ENCODE data around the gene ZNF619. TPM values are rescaled to one million over a fixed set of nuclear protein-coding genes. Genes with fewer than 3 reads are reported as not detected.

ZNF619 gene
- total and polyA plus RNA-seq, 4 donors = 1.3 to 5.9 (median 3.3) TPM

DNA sequence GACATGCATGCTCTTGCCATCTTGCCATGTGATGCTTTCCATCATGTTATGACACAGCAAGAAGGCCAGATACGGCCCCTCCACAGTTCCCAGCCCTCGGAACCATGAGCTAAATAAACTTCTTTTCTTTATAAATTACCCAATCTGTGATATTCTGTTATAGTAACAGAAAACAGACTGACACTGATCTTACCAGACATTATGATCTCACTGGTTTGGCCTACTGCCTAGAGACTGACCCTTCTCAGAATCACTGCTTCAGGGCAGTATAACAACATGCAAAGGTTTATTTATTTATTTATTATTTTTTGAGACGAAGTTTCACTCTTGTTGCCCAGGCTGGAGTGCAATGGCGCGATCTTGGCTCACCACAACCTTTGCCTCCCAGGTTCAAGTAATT lies 14.0 kb downstream of the ZNF619 start (continued):
- TF ChIP-seq TAF1 (conservative IDR thresholded peaks at IDR 0.05) (no peak), RAD21 (IDR thresholded peaks at IDR 0.05) (no peak), HNF4G (IDR thresholded peaks at IDR 0.05) (no peak), FOXA1 (IDR thresholded peaks at IDR 0.05) (no peak), YY1 (IDR thresholded peaks at IDR 0.05) (no peak)
- TF ChIP-seq, protein P1, sequence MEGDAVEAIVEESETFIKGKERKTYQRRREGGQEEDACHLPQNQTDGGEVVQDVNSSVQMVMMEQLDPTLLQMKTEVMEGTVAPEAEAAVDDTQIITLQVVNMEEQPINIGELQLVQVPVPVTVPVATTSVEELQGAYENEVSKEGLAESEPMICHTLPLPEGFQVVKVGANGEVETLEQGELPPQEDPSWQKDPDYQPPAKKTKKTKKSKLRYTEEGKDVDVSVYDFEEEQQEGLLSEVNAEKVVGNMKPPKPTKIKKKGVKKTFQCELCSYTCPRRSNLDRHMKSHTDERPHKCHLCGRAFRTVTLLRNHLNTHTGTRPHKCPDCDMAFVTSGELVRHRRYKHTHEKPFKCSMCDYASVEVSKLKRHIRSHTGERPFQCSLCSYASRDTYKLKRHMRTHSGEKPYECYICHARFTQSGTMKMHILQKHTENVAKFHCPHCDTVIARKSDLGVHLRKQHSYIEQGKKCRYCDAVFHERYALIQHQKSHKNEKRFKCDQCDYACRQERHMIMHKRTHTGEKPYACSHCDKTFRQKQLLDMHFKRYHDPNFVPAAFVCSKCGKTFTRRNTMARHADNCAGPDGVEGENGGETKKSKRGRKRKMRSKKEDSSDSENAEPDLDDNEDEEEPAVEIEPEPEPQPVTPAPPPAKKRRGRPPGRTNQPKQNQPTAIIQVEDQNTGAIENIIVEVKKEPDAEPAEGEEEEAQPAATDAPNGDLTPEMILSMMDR (IDR thresholded peaks at IDR 0.05; ENCODE audit: low read depth, low read length, missing input control) = no peak

DNA sequence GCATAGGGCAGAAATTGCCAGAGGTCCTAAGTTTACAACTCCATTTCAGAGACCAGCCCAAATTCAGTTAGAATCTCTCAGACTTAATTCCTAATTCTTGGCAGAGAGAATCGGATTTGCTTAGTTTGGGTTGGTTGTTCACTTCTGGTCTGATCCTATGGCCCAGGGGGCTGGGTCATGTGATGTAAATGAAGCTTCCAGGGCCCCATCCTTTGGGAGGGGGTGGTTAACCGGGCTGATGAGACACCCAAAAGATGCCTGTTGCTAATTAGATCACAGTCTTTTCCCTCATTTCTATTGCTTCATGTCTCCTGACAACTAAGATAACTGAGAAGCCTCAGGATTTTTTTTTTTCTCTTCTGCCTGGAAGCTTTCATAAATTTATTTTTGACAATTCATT lies 17.8 kb downstream of the ZNF619 start:
- 73% methylated on average over 2 of the region's 2 CpGs for WGBS
- H3K4me3 ChIP-seq (ENCODE audit: low read depth in 1 of 3, low read length in 3 of 3) = no peak overlapping the region
- H3K9ac ChIP-seq (ENCODE audit: low read depth in 1 of 2, low read length in 2 of 2) = no peak overlapping the region
- H3K27ac ChIP-seq (ENCODE audit: low read depth in 1 of 2, low read length in 2 of 2) = no peak overlapping the region
- DNase-seq (ENCODE audit: low spot score) = no peak
- no peaks in the 10 kb centered on the region for H3K9me3 ChIP-seq (ENCODE audit: control insufficient read depth in 4 of 4, low read length in 3 of 4)
- no peaks in the 10 kb centered on the region for H3K36me3 ChIP-seq (ENCODE audit: control insufficient read depth in 4 of 4, insufficient read depth in 3 of 4, low read depth in 1 of 4, low read length in 3 of 4)
- H3K27me3 ChIP-seq (ENCODE audit: control insufficient read depth in 4 of 4, insufficient read depth in 4 of 4, low read length in 3 of 4) = no peaks in the 10 kb centered on the region
- no peak for TF ChIP-seq JUND (IDR thresholded peaks at IDR 0.05)
- TF ChIP-seq, protein P2, sequence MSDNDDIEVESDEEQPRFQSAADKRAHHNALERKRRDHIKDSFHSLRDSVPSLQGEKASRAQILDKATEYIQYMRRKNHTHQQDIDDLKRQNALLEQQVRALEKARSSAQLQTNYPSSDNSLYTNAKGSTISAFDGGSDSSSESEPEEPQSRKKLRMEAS (IDR thresholded peaks at IDR 0.05) = no peak
- no peak for TF ChIP-seq EGR1 (IDR thresholded peaks at IDR 0.05; ENCODE audit: low read depth in 2 of 2)
- TF ChIP-seq YY1 (IDR thresholded peaks at IDR 0.05) = no peak
- TF ChIP-seq GABPA (IDR thresholded peaks at IDR 0.05 in 1 of 2, conservative IDR thresholded peaks at IDR 0.05 in 1 of 2) = no peak
- no peak for TF ChIP-seq FOXA1 (IDR thresholded peaks at IDR 0.05)
- TF ChIP-seq TAF1 (conservative IDR thresholded peaks at IDR 0.05) = no peak
- no peak for TF ChIP-seq FOXA2 (IDR thresholded peaks at IDR 0.05)
- no peak for TF ChIP-seq RXRA (IDR thresholded peaks at IDR 0.05)
- TF ChIP-seq, protein P3, sequence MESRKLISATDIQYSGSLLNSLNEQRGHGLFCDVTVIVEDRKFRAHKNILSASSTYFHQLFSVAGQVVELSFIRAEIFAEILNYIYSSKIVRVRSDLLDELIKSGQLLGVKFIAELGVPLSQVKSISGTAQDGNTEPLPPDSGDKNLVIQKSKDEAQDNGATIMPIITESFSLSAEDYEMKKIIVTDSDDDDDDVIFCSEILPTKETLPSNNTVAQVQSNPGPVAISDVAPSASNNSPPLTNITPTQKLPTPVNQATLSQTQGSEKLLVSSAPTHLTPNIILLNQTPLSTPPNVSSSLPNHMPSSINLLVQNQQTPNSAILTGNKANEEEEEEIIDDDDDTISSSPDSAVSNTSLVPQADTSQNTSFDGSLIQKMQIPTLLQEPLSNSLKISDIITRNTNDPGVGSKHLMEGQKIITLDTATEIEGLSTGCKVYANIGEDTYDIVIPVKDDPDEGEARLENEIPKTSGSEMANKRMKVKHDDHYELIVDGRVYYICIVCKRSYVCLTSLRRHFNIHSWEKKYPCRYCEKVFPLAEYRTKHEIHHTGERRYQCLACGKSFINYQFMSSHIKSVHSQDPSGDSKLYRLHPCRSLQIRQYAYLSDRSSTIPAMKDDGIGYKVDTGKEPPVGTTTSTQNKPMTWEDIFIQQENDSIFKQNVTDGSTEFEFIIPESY (IDR thresholded peaks at IDR 0.05) = no peak
- TF ChIP-seq RAD21 (IDR thresholded peaks at IDR 0.05) = no peak
- TF ChIP-seq, protein P4, sequence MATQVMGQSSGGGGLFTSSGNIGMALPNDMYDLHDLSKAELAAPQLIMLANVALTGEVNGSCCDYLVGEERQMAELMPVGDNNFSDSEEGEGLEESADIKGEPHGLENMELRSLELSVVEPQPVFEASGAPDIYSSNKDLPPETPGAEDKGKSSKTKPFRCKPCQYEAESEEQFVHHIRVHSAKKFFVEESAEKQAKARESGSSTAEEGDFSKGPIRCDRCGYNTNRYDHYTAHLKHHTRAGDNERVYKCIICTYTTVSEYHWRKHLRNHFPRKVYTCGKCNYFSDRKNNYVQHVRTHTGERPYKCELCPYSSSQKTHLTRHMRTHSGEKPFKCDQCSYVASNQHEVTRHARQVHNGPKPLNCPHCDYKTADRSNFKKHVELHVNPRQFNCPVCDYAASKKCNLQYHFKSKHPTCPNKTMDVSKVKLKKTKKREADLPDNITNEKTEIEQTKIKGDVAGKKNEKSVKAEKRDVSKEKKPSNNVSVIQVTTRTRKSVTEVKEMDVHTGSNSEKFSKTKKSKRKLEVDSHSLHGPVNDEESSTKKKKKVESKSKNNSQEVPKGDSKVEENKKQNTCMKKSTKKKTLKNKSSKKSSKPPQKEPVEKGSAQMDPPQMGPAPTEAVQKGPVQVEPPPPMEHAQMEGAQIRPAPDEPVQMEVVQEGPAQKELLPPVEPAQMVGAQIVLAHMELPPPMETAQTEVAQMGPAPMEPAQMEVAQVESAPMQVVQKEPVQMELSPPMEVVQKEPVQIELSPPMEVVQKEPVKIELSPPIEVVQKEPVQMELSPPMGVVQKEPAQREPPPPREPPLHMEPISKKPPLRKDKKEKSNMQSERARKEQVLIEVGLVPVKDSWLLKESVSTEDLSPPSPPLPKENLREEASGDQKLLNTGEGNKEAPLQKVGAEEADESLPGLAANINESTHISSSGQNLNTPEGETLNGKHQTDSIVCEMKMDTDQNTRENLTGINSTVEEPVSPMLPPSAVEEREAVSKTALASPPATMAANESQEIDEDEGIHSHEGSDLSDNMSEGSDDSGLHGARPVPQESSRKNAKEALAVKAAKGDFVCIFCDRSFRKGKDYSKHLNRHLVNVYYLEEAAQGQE (IDR thresholded peaks at IDR 0.05) = no peak
- no peak for TF ChIP-seq HNF4A (conservative IDR thresholded peaks at IDR 0.05)
- H3K4me1 ChIP-seq (ENCODE audit: control insufficient read depth in 4 of 4, insufficient read depth in 4 of 4, low read length in 3 of 4) = no peaks in the 10 kb centered on the region
